ENCODE data around the gene FNDC5. TPM values are rescaled to one million over a fixed set of nuclear protein-coding genes. Genes with fewer than 3 reads are reported as not detected.

FNDC5 gene
- total and polyA plus RNA-seq, 9 of the 15 experiments (the other 6 are each of a cell fraction or from before 2014, with no cell fraction given): 0.06 to 2.1 (median 0.22) TPM

GRCh38 chr1:32813941-32814739, 56.6 kb downstream of the FNDC5 start (continued):
- TF ChIP-seq NR2C1 (IDR thresholded peaks at IDR 0.05) (peak; percentile 81; the same call in 1 of the 2 replicates), NR2C1 (tag; IDR thresholded peaks at IDR 0.05) (peak; percentile 86), SP1 (CRISPR knock-in tag; IDR thresholded peaks at IDR 0.05) (peak; percentile 49; the same call in 1 of the 2 replicates), ZNF431 (CRISPR knock-in tag; IDR thresholded peaks at IDR 0.05) (no peak), FOS (IDR thresholded peaks at IDR 0.05; ENCODE audit: extremely low read depth, insufficient read length) (no peak), PPARD (CRISPR knock-in tag; IDR thresholded peaks at IDR 0.05) (no peak), ARID4B (CRISPR knock-in tag; IDR thresholded peaks at IDR 0.05) (peak; percentile 53), ATF7 (IDR thresholded peaks at IDR 0.05) (peak; percentile 91), ZNF311 (CRISPR knock-in tag; IDR thresholded peaks at IDR 0.05) (no peak), C11orf30 (IDR thresholded peaks at IDR 0.05; ENCODE audit: low read depth) (peak; percentile 71), POLR2B (IDR thresholded peaks at IDR 0.05; ENCODE audit: low read depth, partially characterized antibody) (peak; percentile 37), MTA2 (IDR thresholded peaks at IDR 0.05; ENCODE audit: low read depth) (0 out of 2 replicates have a peak, but pooled peaks have one; percentile 20), SMARCC2 (IDR thresholded peaks at IDR 0.05; ENCODE audit: low read depth) (peak; percentile 85), MNT (conservative IDR thresholded peaks at IDR 0.05) (no peak), ARNT (IDR thresholded peaks at IDR 0.05) (peak in 1 of 2 experiments; percentile 55; a peak in 1 of 4 replicates), NFRKB (IDR thresholded peaks at IDR 0.05; ENCODE audit: low read depth) (peak; percentile 42; the same call in 1 of the 2 replicates), ZNF644 (tag; IDR thresholded peaks at IDR 0.05; ENCODE audit: low read depth) (peak; percentile 58; the same call in 1 of the 2 replicates), YY1 (IDR thresholded peaks at IDR 0.05; ENCODE audit: borderline replicate concordance in 1 of 3, control insufficient read depth in 1 of 3, extremely low read depth in 1 of 3, insufficient read depth in 3 of 3, insufficient read length in 1 of 3, insufficient replicate concordance in 2 of 3, low read depth in 1 of 3, low read length in 2 of 3) (no peak), PHB2 (IDR thresholded peaks at IDR 0.05; ENCODE audit: low read depth) (peak; percentile 47; the same call in 1 of the 2 replicates), CXXC5 (CRISPR knock-in tag; IDR thresholded peaks at IDR 0.05) (no peak), DPF2 (IDR thresholded peaks at IDR 0.05) (peak; percentile 87), ZNF589 (CRISPR knock-in tag; IDR thresholded peaks at IDR 0.05; ENCODE audit: low read depth) (peak; percentile 77), ZNF79 (CRISPR knock-in tag; IDR thresholded peaks at IDR 0.05; ENCODE audit: low read depth) (no peak), ELF1 (tag; IDR thresholded peaks at IDR 0.05) (no peak)

All from K562 (cell line).